Measurements from ENCODE around the gene NDUFAF4. TPM values are rescaled to one million over a fixed set of nuclear protein-coding genes. Genes with fewer than 3 reads are reported as not detected.

NDUFAF4 gene
- total RNA-seq, 1 experiment from 2014 or later, result 44.1 TPM

DNA sequence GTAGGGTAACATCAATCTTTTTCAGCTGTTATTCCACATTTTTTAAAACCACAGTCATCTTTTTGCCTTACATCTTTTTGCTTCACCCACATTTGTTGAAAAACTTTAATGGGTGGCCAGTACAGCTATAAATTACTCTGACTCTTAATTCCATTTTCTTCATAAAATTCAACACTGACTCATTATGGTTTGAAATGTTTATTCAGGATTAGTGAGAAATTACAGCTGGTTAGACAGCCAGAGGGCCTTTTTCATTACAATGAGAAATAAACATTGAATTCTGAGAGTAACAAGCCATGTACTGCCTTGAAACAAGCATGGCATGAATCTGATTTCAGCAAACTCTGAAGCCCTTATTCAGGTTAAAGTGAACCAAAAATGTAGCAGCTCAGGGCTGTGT is 19.5 kb downstream of the NDUFAF4 start:
- H3K27me3 Mint-ChIP-seq (ENCODE audit: insufficient read depth, unreplicated experiment), result no peaks in the 10 kb centered on the region
- H3K4me3 Mint-ChIP-seq (ENCODE audit: unreplicated experiment), result no peak overlapping the region
- DNase-seq, result no peak
- H3K4me1 ChIP-seq, result no peaks in the 10 kb centered on the region
- no peaks in the 10 kb centered on the region for H3K9me3 Mint-ChIP-seq (ENCODE audit: unreplicated experiment)
- no peaks in the 10 kb centered on the region for H3K27me3 ChIP-seq (replicated peaks; ENCODE audit: control insufficient read depth, insufficient read depth, low read length)
- no peaks in the 10 kb centered on the region for H3K4me1 Mint-ChIP-seq (ENCODE audit: low read depth, unreplicated experiment)
- no peak overlapping the region for H3K4me3 ChIP-seq (ENCODE audit: low read depth, low read length)
- no peaks in the 10 kb centered on the region for H3K36me3 ChIP-seq (ENCODE audit: control insufficient read depth, insufficient read depth, low read length)
- intact Hi-C loops (cut with micrococcal nuclease; ENCODE audit: unreplicated experiment), result no loop called here
- TF ChIP-seq, protein P1, sequence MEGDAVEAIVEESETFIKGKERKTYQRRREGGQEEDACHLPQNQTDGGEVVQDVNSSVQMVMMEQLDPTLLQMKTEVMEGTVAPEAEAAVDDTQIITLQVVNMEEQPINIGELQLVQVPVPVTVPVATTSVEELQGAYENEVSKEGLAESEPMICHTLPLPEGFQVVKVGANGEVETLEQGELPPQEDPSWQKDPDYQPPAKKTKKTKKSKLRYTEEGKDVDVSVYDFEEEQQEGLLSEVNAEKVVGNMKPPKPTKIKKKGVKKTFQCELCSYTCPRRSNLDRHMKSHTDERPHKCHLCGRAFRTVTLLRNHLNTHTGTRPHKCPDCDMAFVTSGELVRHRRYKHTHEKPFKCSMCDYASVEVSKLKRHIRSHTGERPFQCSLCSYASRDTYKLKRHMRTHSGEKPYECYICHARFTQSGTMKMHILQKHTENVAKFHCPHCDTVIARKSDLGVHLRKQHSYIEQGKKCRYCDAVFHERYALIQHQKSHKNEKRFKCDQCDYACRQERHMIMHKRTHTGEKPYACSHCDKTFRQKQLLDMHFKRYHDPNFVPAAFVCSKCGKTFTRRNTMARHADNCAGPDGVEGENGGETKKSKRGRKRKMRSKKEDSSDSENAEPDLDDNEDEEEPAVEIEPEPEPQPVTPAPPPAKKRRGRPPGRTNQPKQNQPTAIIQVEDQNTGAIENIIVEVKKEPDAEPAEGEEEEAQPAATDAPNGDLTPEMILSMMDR (IDR thresholded peaks at IDR 0.05; ENCODE audit: insufficient read depth in 1 of 2, low read depth in 1 of 2, low read length in 1 of 2, severe bottlenecking in 1 of 2, unreplicated experiment in 1 of 2), result no peak
- no TSS peak for BruUV-seq (replicated peaks)
- POLR2A ChIA-PET, result no interaction called here
- CTCF ChIA-PET, result no interaction called here
- no peaks in the 10 kb centered on the region for H3K36me3 Mint-ChIP-seq (ENCODE audit: insufficient read depth, unreplicated experiment)
- no peaks in the 10 kb centered on the region for H3K9me3 ChIP-seq
- no peak overlapping the region for H3K27ac Mint-ChIP-seq (ENCODE audit: unreplicated experiment)

DNA sequence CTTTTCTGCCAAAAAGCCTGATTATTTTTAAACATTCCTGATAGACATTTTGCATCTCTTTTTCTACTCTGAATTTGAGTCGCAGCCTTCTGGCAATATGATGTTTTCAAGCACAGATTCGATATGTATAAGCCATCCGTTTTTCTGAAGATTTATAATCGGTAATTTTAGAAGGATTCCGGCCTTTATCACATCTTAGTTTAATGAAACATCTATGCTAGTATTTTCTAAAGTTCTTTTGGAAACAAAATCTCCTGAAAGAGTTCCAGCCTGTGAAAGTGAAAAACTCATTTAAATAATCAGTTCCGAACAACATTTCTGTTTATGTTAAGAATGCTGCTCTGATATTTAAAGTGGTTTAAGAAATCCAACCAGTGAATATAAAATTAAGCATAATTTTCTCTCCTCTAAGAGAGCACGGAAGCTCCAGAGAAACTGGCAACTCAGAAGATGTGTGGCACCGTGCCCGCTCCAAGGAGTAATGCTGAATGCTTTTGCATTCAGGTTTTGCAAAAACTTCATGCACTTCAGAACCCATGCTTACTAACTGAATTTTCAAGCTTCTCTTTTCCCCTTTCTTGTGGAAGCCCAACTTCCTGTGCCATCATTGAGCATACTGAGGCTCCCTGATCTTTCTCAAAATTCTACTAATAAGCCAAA is 20.7 kb downstream of the NDUFAF4 start:
- Mint-ChIP-seq H3K27ac (ENCODE audit: unreplicated experiment) (no peak overlapping the region), H3K27me3 (ENCODE audit: insufficient read depth, unreplicated experiment) (peaks cover 1% of the 10 kb centered on the region), H3K4me1 (ENCODE audit: low read depth, unreplicated experiment) (no peaks in the 10 kb centered on the region), H3K4me3 (ENCODE audit: unreplicated experiment) (no peak overlapping the region), H3K36me3 (ENCODE audit: insufficient read depth, unreplicated experiment) (no peaks in the 10 kb centered on the region), H3K9me3 (ENCODE audit: unreplicated experiment) (no peaks in the 10 kb centered on the region)
- Histone ChIP-seq H3K4me3 (ENCODE audit: low read depth, low read length) (no peak overlapping the region), H3K27me3 (replicated peaks; ENCODE audit: control insufficient read depth, insufficient read depth, low read length) (no peaks in the 10 kb centered on the region), H3K36me3 (ENCODE audit: control insufficient read depth, insufficient read depth, low read length) (no peaks in the 10 kb centered on the region), H3K4me1 (no peaks in the 10 kb centered on the region), H3K9me3 (no peaks in the 10 kb centered on the region)
- TF ChIP-seq, protein P1 (IDR thresholded peaks at IDR 0.05; ENCODE audit: insufficient read depth in 1 of 2, low read depth in 1 of 2, low read length in 1 of 2, severe bottlenecking in 1 of 2, unreplicated experiment in 1 of 2), result no peak
- CTCF ChIA-PET, result no interaction called here
- intact Hi-C loops (cut with micrococcal nuclease; ENCODE audit: unreplicated experiment), result no loop called here
- no TSS peak for BruUV-seq (replicated peaks)
- DNase-seq, result no peak
- POLR2A ChIA-PET, result no interaction called here

DNA sequence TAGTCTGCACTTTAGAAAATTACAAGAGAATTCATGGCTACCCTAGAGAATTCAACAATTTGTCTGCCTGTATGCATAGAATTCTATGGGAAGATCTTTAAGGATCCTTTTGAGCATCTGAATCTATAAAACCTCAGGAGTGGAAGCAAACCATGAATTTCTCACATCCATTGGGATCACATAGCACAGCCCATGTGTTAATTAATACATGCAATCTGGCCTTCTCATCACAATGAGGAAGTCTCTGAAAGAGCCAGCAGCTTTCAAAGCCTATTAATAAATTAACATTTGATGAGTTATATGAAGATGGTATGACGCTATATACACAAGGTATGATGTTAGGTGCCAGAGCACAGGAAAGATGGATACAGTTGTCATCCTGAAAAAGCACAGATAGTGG is 24.7 kb downstream of the NDUFAF4 start:
- ChIA-PET CTCF (no interaction called here), POLR2A (no interaction called here)
- Histone ChIP-seq H3K9me3 (no peaks in the 10 kb centered on the region), H3K4me1 (no peaks in the 10 kb centered on the region), H3K27me3 (replicated peaks; ENCODE audit: control insufficient read depth, insufficient read depth, low read length) (no peaks in the 10 kb centered on the region), H3K36me3 (ENCODE audit: control insufficient read depth, insufficient read depth, low read length) (no peaks in the 10 kb centered on the region), H3K4me3 (ENCODE audit: low read depth, low read length) (no peak overlapping the region)
- Mint-ChIP-seq H3K27me3 (ENCODE audit: insufficient read depth, unreplicated experiment) (peaks cover 2% of the 10 kb centered on the region), H3K36me3 (ENCODE audit: insufficient read depth, unreplicated experiment) (no peaks in the 10 kb centered on the region), H3K27ac (ENCODE audit: unreplicated experiment) (no peak overlapping the region), H3K4me3 (ENCODE audit: unreplicated experiment) (no peak overlapping the region), H3K4me1 (ENCODE audit: low read depth, unreplicated experiment) (no peaks in the 10 kb centered on the region), H3K9me3 (ENCODE audit: unreplicated experiment) (no peaks in the 10 kb centered on the region)
- BruUV-seq (replicated peaks), result no TSS peak
- DNase-seq, result no peak
- TF ChIP-seq, protein P1 (IDR thresholded peaks at IDR 0.05; ENCODE audit: insufficient read depth in 1 of 2, low read depth in 1 of 2, low read length in 1 of 2, severe bottlenecking in 1 of 2, unreplicated experiment in 1 of 2), result no peak
- intact Hi-C loops (cut with micrococcal nuclease; ENCODE audit: unreplicated experiment), result no loop called here
